CD4-positive, alpha-beta T cell treated with Interleukin-2 at 100 ng/mL for 4 hours (primary cell): ENCODE results near the gene DGKH.
"Not testable (repeated sequence)": the region's sequence is repeated elsewhere in the genome, so short reads cannot be mapped to it uniquely, and the experiment has no call there.

Source experiments
- DNase-seq: peaks from one replicate; pipeline ENCODE4 v3.0.0-alpha.2; 2020; ENCODE audit warnings: low spot score

The DGKH gene

GRCh38 chr13:42070599-42070998, 22.2 kb downstream of the DGKH start:
- not testable (repeated sequence) for DNase-seq

- DNase-seq: not testable (repeated sequence)
Measured at GRCh38 chr13:42071179-42071578, 22.7 kb downstream of the DGKH start.

GRCh38 chr13:42071672-42072419, 23.4 kb downstream of the DGKH start:
- DNase-seq: no peak

- no peak for DNase-seq
Measured at GRCh38 chr13:42073683-42074082, 25.2 kb downstream of the DGKH start.

- no peak for DNase-seq
Measured at GRCh38 chr13:42075517-42075916, 27.1 kb downstream of the DGKH start.

GRCh38 chr13:42076309-42076713, 27.9 kb downstream of the DGKH start:
- DNase-seq: no peak

GRCh38 chr13:42078128-42078808, 29.8 kb downstream of the DGKH start:
- no peak for DNase-seq

GRCh38 chr13:42083138-42083770, 34.8 kb downstream of the DGKH start:
- DNase-seq: no peak

GRCh38 chr13:42084722-42085121, 36.3 kb downstream of the DGKH start:
- DNase-seq: no peak

- DNase-seq: no peak
Measured at GRCh38 chr13:42086582-42086981, 38.1 kb downstream of the DGKH start.

- no peak for DNase-seq
Measured at GRCh38 chr13:42094516-42095040, 46.1 kb downstream of the DGKH start.

- not testable (repeated sequence) for DNase-seq
Measured at GRCh38 chr13:42096222-42096621, 47.8 kb downstream of the DGKH start.

- no peak for DNase-seq
Measured at GRCh38 chr13:42099962-42100675, 51.7 kb downstream of the DGKH start.

GRCh38 chr13:42100960-42101359, 52.5 kb downstream of the DGKH start:
- DNase-seq: no peak

GRCh38 chr13:42101821-42102585, 53.6 kb downstream of the DGKH start:
- no peak for DNase-seq

- no peak for DNase-seq
Measured at GRCh38 chr13:42102961-42103865, 54.8 kb downstream of the DGKH start.

- DNase-seq: no peak
Measured at GRCh38 chr13:42106998-42107397, 58.5 kb downstream of the DGKH start.

- no peak for DNase-seq
Measured at GRCh38 chr13:42107421-42107820, 59.0 kb downstream of the DGKH start.

GRCh38 chr13:42108217-42108616, 59.8 kb downstream of the DGKH start:
- DNase-seq: no peak

GRCh38 chr13:42109957-42110356, 61.5 kb downstream of the DGKH start:
- no peak for DNase-seq
